Measurements from ENCODE around the gene PSD2. TPM values are rescaled to one million over a fixed set of nuclear protein-coding genes. Genes with fewer than 3 reads are reported as not detected.

The PSD2 gene
- total and polyA plus RNA-seq, 2 of the 13 experiments (the other 11 are each of a cell fraction or from before 2014, with no cell fraction given) = 0.07 TPM; not detected in 1

GRCh38 chr5:139755892-139756671 lies 39.5 kb upstream of the PSD2 start (continued):
- 0 out of 2 replicates have a peak, but pooled peaks have one; percentile 37 for TF ChIP-seq RXRB (CRISPR knock-in tag; IDR thresholded peaks at IDR 0.05; ENCODE audit: borderline replicate concordance)
- 0 out of 2 replicates have a peak, but pooled peaks have one; percentile 29 for TF ChIP-seq ZBTB2 (CRISPR knock-in tag; IDR thresholded peaks at IDR 0.05; ENCODE audit: low read depth)
- no peak for TF ChIP-seq BHLHE40 (IDR thresholded peaks at IDR 0.05; ENCODE audit: low read length)
- TF ChIP-seq TBL1XR1 (IDR thresholded peaks at IDR 0.05; ENCODE audit: borderline replicate concordance, low read length, partially characterized antibody) = no peak
- TF ChIP-seq MIXL1 (CRISPR knock-in tag; IDR thresholded peaks at IDR 0.05) = no peak
- TF ChIP-seq ZNF614 (CRISPR knock-in tag; IDR thresholded peaks at IDR 0.05; ENCODE audit: borderline replicate concordance) = no peak
- TF ChIP-seq TAF1 (CRISPR knock-in tag; IDR thresholded peaks at IDR 0.05) = peak; percentile 27; the same call in 1 of the 2 replicates
- peak; percentile 28; the same call in 1 of the 2 replicates for TF ChIP-seq SP5 (CRISPR knock-in tag; IDR thresholded peaks at IDR 0.05; ENCODE audit: borderline replicate concordance, low read depth)
- TF ChIP-seq ADNP (CRISPR knock-in tag; IDR thresholded peaks at IDR 0.05) = no peak
- TF ChIP-seq POGZ (CRISPR knock-in tag; IDR thresholded peaks at IDR 0.05) = no peak
- peak; percentile 64; the same call in 1 of the 2 replicates for TF ChIP-seq TBX2 (CRISPR knock-in tag; IDR thresholded peaks at IDR 0.05; ENCODE audit: borderline replicate concordance)
- 0 out of 2 replicates have a peak, but pooled peaks have one; percentile 16 for TF ChIP-seq ZNF441 (CRISPR knock-in tag; IDR thresholded peaks at IDR 0.05; ENCODE audit: borderline replicate concordance)
- TF ChIP-seq, protein P1, sequence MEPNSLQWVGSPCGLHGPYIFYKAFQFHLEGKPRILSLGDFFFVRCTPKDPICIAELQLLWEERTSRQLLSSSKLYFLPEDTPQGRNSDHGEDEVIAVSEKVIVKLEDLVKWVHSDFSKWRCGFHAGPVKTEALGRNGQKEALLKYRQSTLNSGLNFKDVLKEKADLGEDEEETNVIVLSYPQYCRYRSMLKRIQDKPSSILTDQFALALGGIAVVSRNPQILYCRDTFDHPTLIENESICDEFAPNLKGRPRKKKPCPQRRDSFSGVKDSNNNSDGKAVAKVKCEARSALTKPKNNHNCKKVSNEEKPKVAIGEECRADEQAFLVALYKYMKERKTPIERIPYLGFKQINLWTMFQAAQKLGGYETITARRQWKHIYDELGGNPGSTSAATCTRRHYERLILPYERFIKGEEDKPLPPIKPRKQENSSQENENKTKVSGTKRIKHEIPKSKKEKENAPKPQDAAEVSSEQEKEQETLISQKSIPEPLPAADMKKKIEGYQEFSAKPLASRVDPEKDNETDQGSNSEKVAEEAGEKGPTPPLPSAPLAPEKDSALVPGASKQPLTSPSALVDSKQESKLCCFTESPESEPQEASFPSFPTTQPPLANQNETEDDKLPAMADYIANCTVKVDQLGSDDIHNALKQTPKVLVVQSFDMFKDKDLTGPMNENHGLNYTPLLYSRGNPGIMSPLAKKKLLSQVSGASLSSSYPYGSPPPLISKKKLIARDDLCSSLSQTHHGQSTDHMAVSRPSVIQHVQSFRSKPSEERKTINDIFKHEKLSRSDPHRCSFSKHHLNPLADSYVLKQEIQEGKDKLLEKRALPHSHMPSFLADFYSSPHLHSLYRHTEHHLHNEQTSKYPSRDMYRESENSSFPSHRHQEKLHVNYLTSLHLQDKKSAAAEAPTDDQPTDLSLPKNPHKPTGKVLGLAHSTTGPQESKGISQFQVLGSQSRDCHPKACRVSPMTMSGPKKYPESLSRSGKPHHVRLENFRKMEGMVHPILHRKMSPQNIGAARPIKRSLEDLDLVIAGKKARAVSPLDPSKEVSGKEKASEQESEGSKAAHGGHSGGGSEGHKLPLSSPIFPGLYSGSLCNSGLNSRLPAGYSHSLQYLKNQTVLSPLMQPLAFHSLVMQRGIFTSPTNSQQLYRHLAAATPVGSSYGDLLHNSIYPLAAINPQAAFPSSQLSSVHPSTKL (CRISPR knock-in tag; IDR thresholded peaks at IDR 0.05) = peak; percentile 47; the same call in 1 of the 2 replicates
- peak; percentile 15; the same call in 1 of the 2 replicates for TF ChIP-seq HNF4A (CRISPR knock-in tag; IDR thresholded peaks at IDR 0.05)
- no peak for TF ChIP-seq CSRNP2 (CRISPR knock-in tag; conservative IDR thresholded peaks at IDR 0.05; ENCODE audit: low read depth)
- no peak for TF ChIP-seq ZNF256 (CRISPR knock-in tag; conservative IDR thresholded peaks at IDR 0.05)
- TF ChIP-seq, protein P2, sequence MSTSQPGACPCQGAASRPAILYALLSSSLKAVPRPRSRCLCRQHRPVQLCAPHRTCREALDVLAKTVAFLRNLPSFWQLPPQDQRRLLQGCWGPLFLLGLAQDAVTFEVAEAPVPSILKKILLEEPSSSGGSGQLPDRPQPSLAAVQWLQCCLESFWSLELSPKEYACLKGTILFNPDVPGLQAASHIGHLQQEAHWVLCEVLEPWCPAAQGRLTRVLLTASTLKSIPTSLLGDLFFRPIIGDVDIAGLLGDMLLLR (CRISPR knock-in tag; IDR thresholded peaks at IDR 0.05) = peak; percentile 63; the same call in 1 of the 2 replicates
- TF ChIP-seq ZNF891 (CRISPR knock-in tag; IDR thresholded peaks at IDR 0.05) = 0 out of 2 replicates have a peak, but pooled peaks have one; percentile 64
- no peak for TF ChIP-seq ZNF567 (CRISPR knock-in tag; IDR thresholded peaks at IDR 0.05; ENCODE audit: borderline replicate concordance)
- TF ChIP-seq ZNF777 (CRISPR knock-in tag; IDR thresholded peaks at IDR 0.05) = 0 out of 2 replicates have a peak, but pooled peaks have one; percentile 36
- no peak for TF ChIP-seq TP53 (CRISPR knock-in tag; conservative IDR thresholded peaks at IDR 0.05)
- TF ChIP-seq ZNF740 (CRISPR knock-in tag; IDR thresholded peaks at IDR 0.05) = peak; percentile 74

All from HepG2 (cell line).